Measurements from ENCODE around the gene FGR.

- TF ChIP-seq CTCF (IDR thresholded peaks at IDR 0.05) (no peak), JUND (IDR thresholded peaks at IDR 0.05) (no peak)
These were observed 47.5 kb upstream of the FGR start for GRCh38 chr1:27682351-27682944.
